Stomach (tissue), 9 donors: ENCODE data around the gene SPTLC2. TPM values are rescaled to one million over a fixed set of nuclear protein-coding genes. Genes with fewer than 3 reads are reported as not detected.

Experiments used
- DNase-seq, 2 donors: peaks; one replicate each; pipeline versions ENCODE4 v3.0.0 to v3.0.0-alpha.2; 2013 to 2019
- H3K27ac ChIP-seq, 5 donors: fragments of 200-600 bp in 4 of 5; sonication (generic) in 4 of 5; one replicate each; pipeline ENCODE4 v1.5.1; 2013 to 2019; ENCODE audit warnings: mild to moderate bottlenecking in 1 of 5, moderate library complexity in 1 of 5
- H3K27me3 ChIP-seq, 3 donors: fragments of 200-600 bp; sonication (generic); one replicate each; pipeline ENCODE4 v1.5.1; 2017 to 2019; ENCODE audit warnings: mixed run types in 1 of 3
- H3K36me3 ChIP-seq, 4 donors: fragments of 200-600 bp; sonication (generic); 1 replicate in 3 of 4; 2 replicates in 1 of 4; pipeline ENCODE4 v1.5.1; 2016 to 2019
- H3K4me1 ChIP-seq, 4 donors: fragments of 200-600 bp; sonication (generic); one replicate each; pipeline ENCODE4 v1.5.1; 2016 to 2019
- H3K4me3 ChIP-seq, 4 donors: fragments of 200-600 bp; sonication (generic) in 3 of 4; one replicate each; pipeline ENCODE4 v1.5.1; 2016 to 2019; ENCODE audit warnings: mild to moderate bottlenecking in 1 of 4
- H3K9me3 ChIP-seq, 4 donors: fragments of 200-600 bp; sonication (generic); one replicate each; pipeline ENCODE4 v1.5.1; 2016 to 2019
- EP300 ChIP-seq: sonication (generic); formaldehyde crosslinking; IDR thresholded peaks from one replicate; pipeline ENCODE4 v1.6.1; 2017; ENCODE audit warnings: antibody characterized with exemption
- POLR2A ChIP-seq, 4 donors: fragments of 450-650 bp; IDR thresholded peaks; one replicate each; pipeline ENCODE4 v1.6.1; 2016; ENCODE audit warnings: antibody characterized with exemption in 4 of 4, control low read depth in 2 of 4, mild to moderate bottlenecking in 1 of 4, moderate library complexity in 1 of 4
- POLR2AphosphoS5 ChIP-seq, 3 donors: sonication (generic); formaldehyde crosslinking; IDR thresholded peaks; one replicate each; pipeline ENCODE4 v1.6.1; 2016; ENCODE audit warnings: antibody characterized with exemption in 3 of 3
- WGBS, 5 donors: extraction: QIAGEN DNeasy Blood & Tissue Kit in 3 of 5; methylation state at CpG; one replicate each; pipeline versions ENCODE4 v1.1.5 to v1.1.7; 2013 to 2018; 5-methylcytosine and 5-hydroxymethylcytosine counted together
- intact Hi-C: fragments of 100-400 bp; cut with DNase I; formaldehyde crosslinking; loops from one replicate; pipeline ENCODE4 v1.15.1; 2023; ENCODE audit warnings: low total_unique reads
- polyA plus RNA-seq, 3 donors: library from polyadenylated mRNA; stranded (reverse); fragments of 200-250 nt; gene quantifications; one replicate each; pipeline ENCODE4 v1.2.3, GENCODE V29; 2013
- total RNA-seq, 5 donors: library from RNA; depleted of rRNA; stranded (reverse); fragments of >200 nt; gene quantifications; one replicate each; pipeline versions ENCODE4 v1.1.0 to v1.2.3, GENCODE V29; 2014 to 2016
- TF ChIP-seq, protein P1 (sequence below), 7 experiments: fragments of 450-650 bp in 4 of 7; fragments of 200-600 bp in 3 of 7; sonication (generic) in 3 of 7; IDR thresholded peaks; one replicate each; pipeline ENCODE4 v1.5.1; 2016 to 2019; ENCODE audit warnings: antibody characterized with exemption in 7 of 7, control low read depth in 2 of 7, mild to moderate bottlenecking in 1 of 7
- donor health status: healthy with polysubstance abuse.
- donor health status: Bipolar disorder and iron deficiency.
- donor health status: healthy.

Gene SPTLC2
- total and polyA plus RNA-seq, 8 donors = 3.4 to 97.5 (median 13.6) TPM

DNA sequence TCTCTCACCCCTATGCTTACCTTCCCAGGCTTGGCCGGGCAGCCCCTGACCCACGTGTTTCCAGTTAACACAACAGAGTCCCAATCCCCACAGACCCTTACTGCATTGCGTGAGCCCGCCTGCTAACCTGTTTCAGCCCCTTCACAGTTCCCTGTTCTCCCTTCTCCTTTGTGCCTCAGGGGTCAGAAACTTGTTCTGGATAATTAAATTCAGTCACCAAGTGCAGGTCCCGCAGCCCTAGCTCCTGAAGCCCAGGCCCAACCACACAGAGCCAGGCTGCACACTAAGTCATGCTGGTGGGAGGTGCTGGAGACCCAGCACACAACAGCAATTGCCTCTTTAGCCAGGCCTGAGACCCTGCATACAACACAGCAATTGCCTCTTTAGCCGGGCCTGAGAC is 127.4 kb downstream of the SPTLC2 start:
- no peaks in the 10 kb centered on the region for H3K4me1 ChIP-seq
- TF ChIP-seq, protein P1, sequence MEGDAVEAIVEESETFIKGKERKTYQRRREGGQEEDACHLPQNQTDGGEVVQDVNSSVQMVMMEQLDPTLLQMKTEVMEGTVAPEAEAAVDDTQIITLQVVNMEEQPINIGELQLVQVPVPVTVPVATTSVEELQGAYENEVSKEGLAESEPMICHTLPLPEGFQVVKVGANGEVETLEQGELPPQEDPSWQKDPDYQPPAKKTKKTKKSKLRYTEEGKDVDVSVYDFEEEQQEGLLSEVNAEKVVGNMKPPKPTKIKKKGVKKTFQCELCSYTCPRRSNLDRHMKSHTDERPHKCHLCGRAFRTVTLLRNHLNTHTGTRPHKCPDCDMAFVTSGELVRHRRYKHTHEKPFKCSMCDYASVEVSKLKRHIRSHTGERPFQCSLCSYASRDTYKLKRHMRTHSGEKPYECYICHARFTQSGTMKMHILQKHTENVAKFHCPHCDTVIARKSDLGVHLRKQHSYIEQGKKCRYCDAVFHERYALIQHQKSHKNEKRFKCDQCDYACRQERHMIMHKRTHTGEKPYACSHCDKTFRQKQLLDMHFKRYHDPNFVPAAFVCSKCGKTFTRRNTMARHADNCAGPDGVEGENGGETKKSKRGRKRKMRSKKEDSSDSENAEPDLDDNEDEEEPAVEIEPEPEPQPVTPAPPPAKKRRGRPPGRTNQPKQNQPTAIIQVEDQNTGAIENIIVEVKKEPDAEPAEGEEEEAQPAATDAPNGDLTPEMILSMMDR (IDR thresholded peaks at IDR 0.05) = no peak
- TF ChIP-seq POLR2AphosphoS5 (IDR thresholded peaks at IDR 0.05) (no peak), EP300 (no peak), POLR2A (IDR thresholded peaks at IDR 0.05) (no peak)
- WGBS, 5 donors = 84 to 89% (median 87%) methylated on average over 6 of the region's 6 CpGs

DNA sequence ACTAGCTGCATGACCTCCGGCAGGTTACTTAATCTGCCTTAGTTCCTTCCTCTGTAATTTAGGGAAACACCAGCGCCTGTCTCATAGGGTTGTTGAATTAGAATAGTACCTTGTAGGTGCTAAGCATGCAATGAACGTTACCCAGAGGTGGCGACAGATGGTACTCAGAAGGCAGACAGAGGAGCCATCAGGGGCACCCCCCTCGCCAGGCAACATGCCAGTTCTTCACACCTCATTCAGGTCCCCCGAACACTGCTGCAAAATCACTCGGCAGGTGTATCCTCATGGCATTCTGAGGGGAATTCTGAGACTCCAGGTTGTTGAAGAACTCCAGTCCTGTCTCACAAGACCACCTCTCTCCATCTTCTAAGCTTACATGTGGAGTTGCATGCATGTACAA is 127.9 kb downstream of the SPTLC2 start:
- intact Hi-C loops = no loop called here
- DNase-seq = no peak
- Histone ChIP-seq H3K4me1 (no peaks in the 10 kb centered on the region), H3K36me3 (no peaks in the 10 kb centered on the region), H3K27ac (no peak overlapping the region), H3K9me3 (no peaks in the 10 kb centered on the region), H3K4me3 (no peak overlapping the region), H3K27me3 (no peaks in the 10 kb centered on the region)
- WGBS, 5 donors = 77 to 90% (median 85%) methylated on average over 7 of the region's 7 CpGs
- TF ChIP-seq POLR2AphosphoS5 (IDR thresholded peaks at IDR 0.05) (no peak), POLR2A (IDR thresholded peaks at IDR 0.05) (no peak), EP300 (no peak)
- TF ChIP-seq, protein P1 (IDR thresholded peaks at IDR 0.05) = no peak

More for the DNA sequence above, 127.4 kb downstream of the SPTLC2 start:
- no peak for DNase-seq
- Histone ChIP-seq H3K36me3 (no peaks in the 10 kb centered on the region), H3K4me3 (no peak overlapping the region), H3K9me3 (no peaks in the 10 kb centered on the region), H3K27me3 (no peaks in the 10 kb centered on the region), H3K27ac (no peak overlapping the region)
- intact Hi-C loops = no loop called here

DNA sequence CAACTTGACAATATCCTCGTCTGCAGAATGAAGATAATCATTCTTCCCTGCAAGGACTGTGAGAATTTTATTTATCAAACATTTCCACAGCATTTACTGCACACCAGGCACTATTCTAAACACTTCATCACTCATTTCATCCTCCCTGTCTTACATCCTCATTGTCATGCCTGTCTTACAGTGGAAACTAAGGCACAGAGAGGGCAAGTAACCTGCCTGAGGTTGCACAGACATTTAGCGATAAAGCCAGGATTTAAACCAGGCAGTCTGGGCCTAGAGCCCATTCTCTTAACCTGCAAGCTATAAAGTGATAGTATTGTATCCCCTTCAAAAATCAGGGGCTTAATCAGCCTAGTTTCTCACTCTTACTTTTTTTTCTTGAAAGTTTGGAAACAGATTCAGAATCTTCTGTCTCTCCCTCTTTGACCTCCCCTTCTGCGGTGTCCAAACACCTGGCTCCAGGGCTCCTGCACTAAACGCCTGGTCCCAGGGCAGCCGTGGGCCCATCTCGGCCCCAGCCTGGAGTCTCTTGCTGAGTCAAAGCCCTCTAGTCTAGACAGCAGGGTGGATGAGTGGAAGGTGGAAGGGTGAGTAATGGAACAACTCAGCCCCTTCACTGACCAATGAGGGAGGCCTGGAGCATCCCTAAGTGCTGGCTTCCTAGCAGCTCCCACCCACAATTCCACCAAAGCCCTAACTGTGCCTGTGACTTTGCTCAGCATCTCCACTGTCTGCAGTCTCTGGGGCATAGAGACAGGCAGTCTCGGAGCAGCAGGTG is 130.3 kb downstream of the SPTLC2 start:
- Histone ChIP-seq H3K27me3 (no peaks in the 10 kb centered on the region), H3K36me3 (no peaks in the 10 kb centered on the region), H3K4me3 (no peak overlapping the region), H3K9me3 (no peaks in the 10 kb centered on the region), H3K27ac (no peak overlapping the region), H3K4me1 (no peaks in the 10 kb centered on the region)
- 83 to 94% (median 89%) methylated on average over 7 of the region's 7 CpGs for WGBS, 5 donors
- intact Hi-C loops = no loop called here
- DNase-seq = no peak
- TF ChIP-seq POLR2A (IDR thresholded peaks at IDR 0.05) = no peak
- TF ChIP-seq POLR2AphosphoS5 (IDR thresholded peaks at IDR 0.05) = no peak
- TF ChIP-seq, protein P1 (IDR thresholded peaks at IDR 0.05) = no peak
- no peak for TF ChIP-seq EP300

DNA sequence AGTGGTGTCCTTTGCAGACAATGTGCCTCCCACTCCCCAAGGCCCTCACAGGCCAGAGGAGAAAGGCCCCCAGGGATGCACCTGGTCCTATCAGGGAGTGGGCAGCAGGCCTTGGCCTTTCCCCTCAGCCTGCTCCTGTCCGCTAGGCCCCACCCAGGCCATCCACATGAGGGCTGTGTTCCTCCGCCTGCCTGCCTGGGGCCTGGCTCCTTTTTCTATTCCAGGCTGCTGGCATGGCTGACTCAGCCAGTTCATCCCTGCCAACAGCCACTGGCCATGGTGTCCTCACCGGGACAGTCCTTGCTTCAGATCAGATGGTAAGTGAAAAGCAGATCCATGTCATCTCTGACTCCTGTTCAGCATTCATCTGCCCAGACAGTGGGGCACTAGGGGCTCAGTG is 131.2 kb downstream of the SPTLC2 start:
- Histone ChIP-seq H3K36me3 (no peaks in the 10 kb centered on the region), H3K27ac (no peak overlapping the region)
- 87 to 94% (median 90%) methylated on average over 3 of the region's 3 CpGs for WGBS, 5 donors

More for the DNA sequence above, 131.2 kb downstream of the SPTLC2 start:
- no peak for TF ChIP-seq POLR2AphosphoS5 (IDR thresholded peaks at IDR 0.05)
- TF ChIP-seq, protein P1 (IDR thresholded peaks at IDR 0.05) = no peak
- no peak for TF ChIP-seq POLR2A (IDR thresholded peaks at IDR 0.05)
- no peak for TF ChIP-seq EP300
- Histone ChIP-seq H3K4me3 (no peak overlapping the region), H3K4me1 (no peaks in the 10 kb centered on the region), H3K9me3 (no peaks in the 10 kb centered on the region), H3K27me3 (no peaks in the 10 kb centered on the region)
- intact Hi-C loops = no loop called here
- no peak for DNase-seq
